HG02642 (cell line): ENCODE data around the gene MAP1B.
"Not testable (repeated sequence)": the region's sequence is repeated elsewhere in the genome, so short reads cannot be mapped to it uniquely, and the experiment has no call there.

Experiments used
- ATAC-seq: cut with Tn5 transposase; IDR thresholded peaks from one replicate; pipeline ENCODE4 v1.9.1; 2021; ENCODE audit warnings: mild to moderate bottlenecking; ENCODE audit not compliant: unreplicated experiment, poor library complexity

The MAP1B gene

GRCh38 chr5:72107131-72107900 lies at the start of gene MAP1B:
TSS of gene MAP1B (plus strand) at chr5:72107475. CDS start at chr5:72107532, 57 bp downstream.
- ATAC-seq, result peak; percentile 32

GRCh38 chr5:72057816-72058215 lies 49.5 kb upstream of the MAP1B start:
- no peak for ATAC-seq

- no peak for ATAC-seq
Observed at GRCh38 chr5:72063219-72063819, 44.0 kb upstream of the MAP1B start.

- ATAC-seq, result no peak
Observed at GRCh38 chr5:72064801-72065570, 42.3 kb upstream of the MAP1B start.

GRCh38 chr5:72065751-72066255 lies 41.5 kb upstream of the MAP1B start:
- no peak for ATAC-seq

GRCh38 chr5:72066705-72067107 lies 40.6 kb upstream of the MAP1B start:
- no peak for ATAC-seq

GRCh38 chr5:72067682-72068470 lies 39.4 kb upstream of the MAP1B start:
- ATAC-seq, result no peak

- no peak for ATAC-seq
Observed at GRCh38 chr5:72070529-72070928, 36.7 kb upstream of the MAP1B start.

GRCh38 chr5:72071906-72072305 lies 35.4 kb upstream of the MAP1B start:
- ATAC-seq, result no peak

GRCh38 chr5:72074251-72074650 lies 33.0 kb upstream of the MAP1B start:
- ATAC-seq, result no peak

- ATAC-seq, result no peak
Observed at GRCh38 chr5:72075461-72075860, 31.8 kb upstream of the MAP1B start.

- ATAC-seq, result no peak
Observed at GRCh38 chr5:72076621-72077300, 30.5 kb upstream of the MAP1B start.

GRCh38 chr5:72077390-72077789 lies 29.9 kb upstream of the MAP1B start:
- ATAC-seq, result no peak

GRCh38 chr5:72079288-72079687 lies 28.0 kb upstream of the MAP1B start:
- no peak for ATAC-seq

- ATAC-seq, result no peak
Observed at GRCh38 chr5:72082048-72082447, 25.2 kb upstream of the MAP1B start.

- ATAC-seq, result no peak
Observed at GRCh38 chr5:72084876-72085275, 22.4 kb upstream of the MAP1B start.

GRCh38 chr5:72085319-72085718 lies 22.0 kb upstream of the MAP1B start:
- no peak for ATAC-seq

GRCh38 chr5:72089713-72090112 lies 17.6 kb upstream of the MAP1B start:
- ATAC-seq, result not testable (repeated sequence)

GRCh38 chr5:72092074-72092473 lies 15.2 kb upstream of the MAP1B start:
- no peak for ATAC-seq

- no peak for ATAC-seq
Observed at GRCh38 chr5:72093217-72093616, 14.1 kb upstream of the MAP1B start.
